Prostate gland (tissue), 2 donors: ENCODE results near the gene FAM53B.

Source experiments
- CTCF ChIP-seq, 4 experiments: fragments of 200-600 bp in 2 of 4; fragments of 450-650 bp in 2 of 4; sonication (generic) in 2 of 4; IDR thresholded peaks; 1 replicate in 3 of 4; 2 replicates in 1 of 4; pipeline ENCODE4 v1.5.1; 2016 to 2019; ENCODE audit warnings: antibody characterized with exemption in 4 of 4, mild to moderate bottlenecking in 2 of 4, moderate library complexity in 2 of 4
- POLR2A ChIP-seq: fragments of 450-650 bp; IDR thresholded peaks from one replicate; pipeline ENCODE4 v1.6.1; 2016; ENCODE audit warnings: antibody characterized with exemption, mild to moderate bottlenecking

- TF ChIP-seq CTCF (IDR thresholded peaks at IDR 0.05) (no peak), POLR2A (no peak)
These were observed 33.0 kb downstream of the FAM53B start for GRCh38 chr10:124711145-124711544.
